Adrenal gland (tissue), 12 donors: Measurements from ENCODE around the gene PDE9A. TPM values are rescaled to one million over a fixed set of nuclear protein-coding genes. Genes with fewer than 3 reads are reported as not detected.

Source experiments
- DNase-seq, 7 donors: peaks; one replicate each; pipeline ENCODE4 v3.0.0-alpha.2; 2019 to 2020
- H3K27ac ChIP-seq, 5 donors: fragments of 200-600 bp; sonication (generic) in 4 of 5; 1 replicate in 3 of 5; 2 replicates in 2 of 5; pipeline versions ENCODE4 v1.5.1 to v1.8.0; 2016 to 2020; ENCODE audit warnings: mild to moderate bottlenecking in 1 of 5
- H3K27me3 ChIP-seq: fragments of 200-600 bp; 2 replicates; pipeline ENCODE4 v1.8.0; 2021
- H3K36me3 ChIP-seq, 2 donors: fragments of 200-600 bp; replicated peaks in 1 of 2; 1 replicate in 1 of 2; 2 replicates in 1 of 2; pipeline versions ENCODE4 v1.5.1 to v1.8.0; 2018 to 2022
- H3K4me1 ChIP-seq, 2 donors: fragments of 200-600 bp; replicated peaks in 1 of 2; 1 replicate in 1 of 2; 2 replicates in 1 of 2; pipeline versions ENCODE4 v1.5.1 to v1.8.0; 2018 to 2021
- H3K4me3 ChIP-seq, 4 donors: fragments of 200-600 bp; sonication (generic) in 3 of 4; one replicate each; pipeline ENCODE4 v1.5.1; 2016 to 2018
- H3K9me3 ChIP-seq, 3 donors: fragments of 200-600 bp; sonication (generic) in 1 of 3; replicated peaks in 1 of 3; 1 replicate in 2 of 3; 2 replicates in 1 of 3; pipeline versions ENCODE4 v1.5.1 to v1.8.0; 2016 to 2021
- POLR2A ChIP-seq, 2 donors: fragments of 450-650 bp; IDR thresholded peaks; one replicate each; pipeline ENCODE4 v1.6.1; 2017; ENCODE audit warnings: antibody characterized with exemption in 2 of 2, mild to moderate bottlenecking in 2 of 2, moderate library complexity in 1 of 2
- WGBS, 4 donors: extraction: QIAGEN DNeasy Blood & Tissue Kit in 2 of 4; methylation state at CpG; one replicate each; pipeline versions ENCODE4 v1.1.5 to v1.1.7; 2013 to 2017; 5-methylcytosine and 5-hydroxymethylcytosine counted together
- intact Hi-C, 2 donors: fragments of 100-400 bp; cut with DNase I; formaldehyde crosslinking; loops; one replicate each; pipeline versions ENCODE4 v1.14.1 to v1.15.0; 2022 to 2023
- polyA plus RNA-seq, 3 donors: library from polyadenylated mRNA; stranded (reverse); fragments of 200-250 nt in 2 of 3; fragments of 350-450 nt in 1 of 3; fragmentation: Illumina TruSeq in 1 of 3; extraction: RNeasy Lipid Tissue Mini Kit (QIAGEN cat#74804) in 1 of 3; gene quantifications; one replicate each; pipeline ENCODE4 v1.2.3, GENCODE V29; 2013 to 2014
- total RNA-seq, 9 donors: library from RNA; depleted of rRNA in 4 of 9; stranded (reverse); fragments of >200 nt in 4 of 9; fragments of 120-200 nt in 1 of 9; fragmentation: NEBNext Ultra II Directional in 1 of 9; extraction: Animal tissue kit (Norgen Biotek cat#: 25700) in 1 of 9; gene quantifications; one replicate each; pipeline versions ENCODE4 v1.1.0 to v1.2.4, GENCODE V29; 2013 to 2023
- TF ChIP-seq, protein P1 (sequence below), 6 experiments: fragments of 450-650 bp in 4 of 6; fragments of 200-600 bp in 2 of 6; sonication (generic) in 1 of 6; IDR thresholded peaks; 1 replicate in 5 of 6; 2 replicates in 1 of 6; pipeline versions ENCODE4 v1.5.1 to v1.8.0; 2016 to 2021; ENCODE audit warnings: antibody characterized with exemption in 6 of 6, mild to moderate bottlenecking in 2 of 6, moderate library complexity in 1 of 6
- donor health status: healthy with polysubstance abuse.
- donor health status: Bipolar disorder and iron deficiency.
- donor health status: DM: yes; HTN: yes; CAD: no.
- donor health status: DM: no; HTN: no; CAD: no.
- donor health status: DM: no; HTN: no; CAD: no.
- donor health status: DM: yes; HTN: yes; CAD: no.

PDE9A gene
- total and polyA plus RNA-seq, 12 donors: 4.6 to 58.1 (median 19.5) TPM

DNA sequence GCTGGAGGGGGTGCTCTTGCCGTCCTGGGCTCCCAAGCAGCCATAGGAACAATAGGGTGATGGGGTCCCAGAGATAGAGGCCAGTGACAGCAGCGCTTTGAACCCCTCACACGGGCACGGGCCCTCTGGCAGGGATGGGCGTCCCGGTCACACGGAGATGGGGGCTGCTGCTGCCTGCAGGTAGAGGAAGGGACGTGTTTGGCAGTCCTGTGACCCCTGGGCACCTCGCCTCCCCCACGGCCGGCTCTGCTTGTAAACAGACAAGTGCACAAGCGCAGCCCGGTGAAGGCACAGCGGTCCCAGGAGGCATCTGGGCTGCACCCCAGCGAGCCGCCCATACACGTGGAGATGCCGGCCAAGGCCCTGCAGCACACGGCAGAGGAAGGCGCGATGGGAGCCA is 36.5 kb upstream of the PDE9A start:
- intact Hi-C loops: no loop called here
- Histone ChIP-seq H3K36me3 (no peaks in the 10 kb centered on the region), H3K4me3 (no peak overlapping the region), H3K4me1 (no peaks in the 10 kb centered on the region), H3K9me3 (no peaks in the 10 kb centered on the region), H3K27ac (no peak overlapping the region), H3K27me3 (peaks cover 25% of the 10 kb centered on the region)
- 79 to 83% (median 80%) methylated on average over 1 to 21 of the region's 21 CpGs; no CpG with 5 or more reads in 1 of the 4 donors for WGBS, 4 donors
- no peak for TF ChIP-seq POLR2A (IDR thresholded peaks at IDR 0.05)
- TF ChIP-seq, protein P1, sequence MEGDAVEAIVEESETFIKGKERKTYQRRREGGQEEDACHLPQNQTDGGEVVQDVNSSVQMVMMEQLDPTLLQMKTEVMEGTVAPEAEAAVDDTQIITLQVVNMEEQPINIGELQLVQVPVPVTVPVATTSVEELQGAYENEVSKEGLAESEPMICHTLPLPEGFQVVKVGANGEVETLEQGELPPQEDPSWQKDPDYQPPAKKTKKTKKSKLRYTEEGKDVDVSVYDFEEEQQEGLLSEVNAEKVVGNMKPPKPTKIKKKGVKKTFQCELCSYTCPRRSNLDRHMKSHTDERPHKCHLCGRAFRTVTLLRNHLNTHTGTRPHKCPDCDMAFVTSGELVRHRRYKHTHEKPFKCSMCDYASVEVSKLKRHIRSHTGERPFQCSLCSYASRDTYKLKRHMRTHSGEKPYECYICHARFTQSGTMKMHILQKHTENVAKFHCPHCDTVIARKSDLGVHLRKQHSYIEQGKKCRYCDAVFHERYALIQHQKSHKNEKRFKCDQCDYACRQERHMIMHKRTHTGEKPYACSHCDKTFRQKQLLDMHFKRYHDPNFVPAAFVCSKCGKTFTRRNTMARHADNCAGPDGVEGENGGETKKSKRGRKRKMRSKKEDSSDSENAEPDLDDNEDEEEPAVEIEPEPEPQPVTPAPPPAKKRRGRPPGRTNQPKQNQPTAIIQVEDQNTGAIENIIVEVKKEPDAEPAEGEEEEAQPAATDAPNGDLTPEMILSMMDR (IDR thresholded peaks at IDR 0.05): no peak
- no peak for DNase-seq

DNA sequence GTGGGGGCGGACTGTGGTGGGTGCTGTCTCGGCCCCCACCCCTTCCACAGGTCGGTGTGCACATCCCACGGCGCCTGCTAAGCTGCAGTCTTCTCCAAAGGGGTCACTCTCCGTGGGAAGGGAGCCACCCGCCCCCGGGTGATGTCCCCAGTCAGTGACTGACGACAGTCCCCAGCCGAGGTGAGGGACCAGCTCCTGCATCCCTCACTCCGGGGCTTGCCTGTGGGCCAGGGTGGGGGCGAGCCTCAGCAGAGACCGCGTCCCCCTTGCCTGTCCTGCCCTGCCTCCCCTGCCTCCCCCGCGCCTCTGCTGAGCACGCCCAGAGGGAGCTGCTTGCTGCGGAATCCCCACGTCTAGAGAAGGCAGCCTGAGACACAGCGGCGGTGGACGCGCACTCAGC is 35.9 kb upstream of the PDE9A start:
- H3K4me3 ChIP-seq: no peak overlapping the region
- no peaks in the 10 kb centered on the region for H3K36me3 ChIP-seq
- no peaks in the 10 kb centered on the region for H3K9me3 ChIP-seq
- TF ChIP-seq, protein P1 (IDR thresholded peaks at IDR 0.05): no peak
- no peak for TF ChIP-seq POLR2A (IDR thresholded peaks at IDR 0.05)
- 50 to 61% (median 56%) methylated on average over 8 to 23 of the region's 23 CpGs for WGBS, 4 donors
- no peak for DNase-seq
- no peaks in the 10 kb centered on the region for H3K4me1 ChIP-seq
- intact Hi-C loops: no loop called here
- H3K27ac ChIP-seq: no peak overlapping the region
- peaks cover 25% of the 10 kb centered on the region for H3K27me3 ChIP-seq

DNA sequence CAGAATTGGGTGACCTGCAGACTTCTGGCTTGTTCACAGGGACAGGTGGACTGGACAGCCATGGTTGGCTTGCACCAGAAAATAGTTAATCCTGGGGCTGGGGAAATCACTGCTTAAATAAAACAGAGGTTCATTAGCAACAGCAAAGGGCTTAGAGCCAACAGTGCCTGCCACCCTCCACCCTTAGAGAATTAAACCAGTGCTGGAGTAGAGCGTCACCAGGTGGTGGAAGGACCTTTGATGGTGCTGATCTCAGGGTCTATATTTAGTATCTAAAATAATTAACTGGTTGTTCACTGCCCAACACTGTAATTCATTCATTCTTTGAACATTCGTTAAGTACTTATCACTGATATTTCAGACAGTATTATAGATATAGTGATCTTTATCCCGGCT is 34.7 kb upstream of the PDE9A start:
- Histone ChIP-seq H3K36me3 (no peaks in the 10 kb centered on the region), H3K4me1 (no peaks in the 10 kb centered on the region), H3K4me3 (no peak overlapping the region), H3K27ac (no peak overlapping the region), H3K9me3 (no peaks in the 10 kb centered on the region), H3K27me3 (peaks cover 25% of the 10 kb centered on the region)
- no peak for TF ChIP-seq POLR2A (IDR thresholded peaks at IDR 0.05)
- TF ChIP-seq, protein P1 (IDR thresholded peaks at IDR 0.05): no peak
- 67 to 79% (median 73%) methylated on average over 3 of the region's 3 CpGs for WGBS, 4 donors
- no peak for DNase-seq
- intact Hi-C loops: no loop called here

DNA sequence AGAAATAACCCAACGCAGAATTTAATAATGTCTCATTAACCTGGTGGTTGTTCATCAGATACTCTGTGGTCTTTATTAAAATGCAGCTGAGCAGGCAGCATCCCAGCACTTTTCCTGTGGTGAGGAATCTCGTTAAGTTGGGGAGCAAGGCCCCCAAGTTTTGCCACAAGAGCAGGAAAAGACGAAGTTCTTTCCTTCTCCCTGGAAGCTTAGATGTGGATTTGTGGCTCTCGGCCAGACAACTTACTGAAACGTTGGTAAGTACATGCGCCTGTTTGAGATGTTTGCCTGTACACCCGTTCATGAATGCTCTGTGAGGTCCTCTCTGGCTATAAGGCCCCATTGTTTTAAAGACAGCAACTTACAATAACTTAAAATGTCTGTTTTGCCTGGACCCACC is 34.3 kb upstream of the PDE9A start:
- no peak overlapping the region for H3K4me3 ChIP-seq
- no peaks in the 10 kb centered on the region for H3K36me3 ChIP-seq
- DNase-seq: no peak
- intact Hi-C loops: no loop called here
- no peaks in the 10 kb centered on the region for H3K9me3 ChIP-seq
- H3K27ac ChIP-seq: no peak overlapping the region
- peaks cover 25% of the 10 kb centered on the region for H3K27me3 ChIP-seq
- TF ChIP-seq POLR2A (IDR thresholded peaks at IDR 0.05): no peak
- TF ChIP-seq, protein P1 (IDR thresholded peaks at IDR 0.05): no peak
- WGBS, 4 donors: 68 to 77% (median 74%) methylated on average over 7 of the region's 7 CpGs
- no peaks in the 10 kb centered on the region for H3K4me1 ChIP-seq
